HepG2 (cell line): ENCODE data around the gene RPS19BP1. TPM values are rescaled to one million over a fixed set of nuclear protein-coding genes. Genes with fewer than 3 reads are reported as not detected.
A peak's percentile ranks its signal among the peaks of the same experiment; 100 is the strongest.

Experiments
- ARID2 ChIP-seq: sonication (generic); formaldehyde crosslinking; IDR thresholded peaks from 2 replicates; pipeline ENCODE4 v1.8.1; 2022; ENCODE audit warnings: mild to moderate bottlenecking, missing genetic modification reagents, borderline replicate concordance
- DR1 ChIP-seq: sonication (generic); formaldehyde crosslinking; IDR thresholded peaks from 2 replicates; pipeline ENCODE4 v1.8.0; 2021; ENCODE audit warnings: mild to moderate bottlenecking, missing genetic modification reagents, inconsistent platforms
- ESRRA ChIP-seq: sonication (generic); formaldehyde crosslinking; IDR thresholded peaks from 2 replicates; pipeline ENCODE4 v1.5.1; 2020; ENCODE audit warnings: mild to moderate bottlenecking, low read depth, missing genetic modification reagents
- FLYWCH1 ChIP-seq: sonication (generic); formaldehyde crosslinking; IDR thresholded peaks from 2 replicates; pipeline ENCODE4 v1.8.1; 2023; ENCODE audit warnings: mild to moderate bottlenecking, missing genetic modification reagents
- FOXP1 ChIP-seq, 2 experiments: fragments of 450-650 bp in 1 of 2; IDR thresholded peaks; 2 replicates each; pipeline ENCODE4 v1.6.1; 2017 to 2018; ENCODE audit warnings: antibody characterized with exemption in 1 of 2
- MIER3 ChIP-seq: IDR thresholded peaks from 2 replicates; pipeline ENCODE4 v1.6.1; 2016; ENCODE audit warnings: missing compliant biosample characterization, borderline replicate concordance
- SMAD1 ChIP-seq: sonication (generic); formaldehyde crosslinking; IDR thresholded peaks from 2 replicates; pipeline ENCODE4 v1.4.0; 2020; ENCODE audit warnings: missing genetic modification reagents, low read depth, mild to moderate bottlenecking, borderline replicate concordance
- SRSF4 ChIP-seq: fragments of 200-400 bp; formaldehyde crosslinking; IDR thresholded peaks from one replicate; pipeline ENCODE4 v1.6.1; 2018; ENCODE audit warnings: mild to moderate bottlenecking, low read depth, low read length, moderate library complexity; ENCODE audit not compliant: poor library complexity, severe bottlenecking
- U2AF2 ChIP-seq: fragments of 200-400 bp; formaldehyde crosslinking; IDR thresholded peaks from 2 replicates; pipeline ENCODE4 v1.6.1; 2017; ENCODE audit warnings: low read depth, mild to moderate bottlenecking, low read length
- ZMYM2 ChIP-seq: sonication (generic); formaldehyde crosslinking; IDR thresholded peaks from 2 replicates; pipeline ENCODE4 v1.8.0; 2022; ENCODE audit warnings: mild to moderate bottlenecking, missing genetic modification reagents
- ZNF501 ChIP-seq: sonication (generic); formaldehyde crosslinking; IDR thresholded peaks from 2 replicates; pipeline ENCODE4 v1.5.1; 2020; ENCODE audit warnings: mild to moderate bottlenecking, moderate library complexity, missing genetic modification reagents
- ZNF607 ChIP-seq: sonication (generic); formaldehyde crosslinking; IDR thresholded peaks from 2 replicates; pipeline ENCODE4 v1.5.1; 2020; ENCODE audit warnings: missing genetic modification reagents, mild to moderate bottlenecking, borderline replicate concordance
- ZNF7 ChIP-seq: IDR thresholded peaks from 2 replicates; pipeline ENCODE4 v1.6.1; 2016; ENCODE audit warnings: missing biosample characterization, missing genetic modification reagents
- polyA plus RNA-seq, 8 experiments: library from polyadenylated mRNA; depleted of rRNA in 3 of 8; stranded (reverse) in 7 of 8; unstranded in 1 of 8; fragments of >200 nt; fragmentation: Illumina TruSeq in 4 of 8; extraction: Trizol in 4 of 8; gene quantifications; 2 replicates each; pipeline versions ENCODE4 v1.2.1 to v1.2.3, GENCODE V29; 2011 to 2016; ENCODE audit warnings: low read depth in 4 of 8, missing spikeins in 1 of 8, mixed read lengths in 1 of 8; ENCODE audit not compliant: insufficient read depth in 1 of 8
- total RNA-seq, 5 experiments: library from RNA; depleted of rRNA; stranded (reverse); fragments of >200 nt; fragmentation: Illumina TruSeq; extraction: Trizol; gene quantifications; 2 replicates each; pipeline ENCODE4 v1.2.3, GENCODE V29; 2016; ENCODE audit warnings: low read depth in 1 of 5
- TF ChIP-seq, protein P1 (sequence below): sonication (generic); formaldehyde crosslinking; IDR thresholded peaks from 2 replicates; pipeline ENCODE4 v1.4.0; 2020; ENCODE audit warnings: low read depth, mild to moderate bottlenecking, missing genetic modification reagents
- TF ChIP-seq, protein P2 (sequence below): sonication (generic); formaldehyde crosslinking; IDR thresholded peaks from 2 replicates; pipeline ENCODE4 v1.4.0; 2020; ENCODE audit warnings: mild to moderate bottlenecking, missing genetic modification reagents, borderline replicate concordance
- TF ChIP-seq, protein P3 (sequence below): sonication (generic); formaldehyde crosslinking; IDR thresholded peaks from 2 replicates; pipeline ENCODE4 v1.5.1; 2020; ENCODE audit warnings: mild to moderate bottlenecking, missing genetic modification reagents, moderate library complexity
- TF ChIP-seq, protein P4 (sequence below): sonication (generic); formaldehyde crosslinking; IDR thresholded peaks from 2 replicates; pipeline ENCODE4 v1.4.0; 2020; ENCODE audit warnings: missing genetic modification reagents

RPS19BP1 gene
- total and polyA plus RNA-seq, 2 of the 13 experiments (the other 11 are each of a cell fraction or from before 2014, with no cell fraction given), result 44.3 to 81.3 TPM

DNA sequence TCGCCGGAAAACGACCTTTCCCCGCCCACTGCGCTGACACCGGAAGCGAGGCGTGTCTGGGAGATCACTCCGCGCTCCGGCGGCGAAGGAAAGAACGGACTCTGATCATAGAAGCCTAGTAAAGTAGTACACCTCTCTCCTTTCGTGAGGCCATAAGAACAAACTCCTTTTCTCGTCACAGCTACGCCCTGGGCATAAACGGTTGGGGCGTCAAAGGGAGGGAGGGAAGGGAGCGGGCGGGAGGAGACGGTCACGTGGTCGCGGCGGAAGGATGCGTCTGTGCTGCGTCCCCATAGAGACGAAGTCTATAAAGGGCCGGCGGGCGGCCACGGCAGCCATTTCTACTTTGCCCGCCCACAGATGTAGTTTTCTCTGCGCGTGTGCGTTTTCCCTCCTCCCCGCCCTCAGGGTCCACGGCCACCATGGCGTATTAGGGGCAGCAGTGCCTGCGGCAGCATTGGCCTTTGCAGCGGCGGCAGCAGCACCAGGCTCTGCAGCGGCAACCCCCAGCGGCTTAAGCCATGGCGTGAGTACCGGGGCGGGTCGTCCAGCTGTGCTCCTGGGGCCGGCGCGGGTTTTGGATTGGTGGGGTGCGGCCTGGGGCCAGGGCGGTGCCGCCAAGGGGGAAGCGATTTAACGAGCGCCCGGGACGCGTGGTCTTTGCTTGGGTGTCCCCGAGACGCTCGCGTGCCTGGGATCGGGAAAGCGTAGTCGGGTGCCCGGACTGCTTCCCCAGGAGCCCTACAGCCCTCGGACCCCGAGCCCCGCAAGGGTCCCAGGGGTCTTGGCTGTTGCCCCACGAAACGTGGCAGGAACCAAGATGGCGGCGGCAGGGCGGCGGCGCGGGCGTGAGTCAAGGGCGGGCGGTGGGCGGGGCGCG, 12.1 kb downstream of the RPS19BP1 start, which contains the start of gene ATF4 (continued):
- no peak for TF ChIP-seq FOXP1 (IDR thresholded peaks at IDR 0.05)
- TF ChIP-seq FOXP1 (CRISPR knock-in tag; IDR thresholded peaks at IDR 0.05), result no peak
- peak; percentile 28; the same call in 1 of the 2 replicates for TF ChIP-seq MIER3 (CRISPR knock-in tag)
- no peak; the same call in 1 of the 2 replicates for TF ChIP-seq ARID2 (CRISPR knock-in tag)
- TF ChIP-seq, protein P1, sequence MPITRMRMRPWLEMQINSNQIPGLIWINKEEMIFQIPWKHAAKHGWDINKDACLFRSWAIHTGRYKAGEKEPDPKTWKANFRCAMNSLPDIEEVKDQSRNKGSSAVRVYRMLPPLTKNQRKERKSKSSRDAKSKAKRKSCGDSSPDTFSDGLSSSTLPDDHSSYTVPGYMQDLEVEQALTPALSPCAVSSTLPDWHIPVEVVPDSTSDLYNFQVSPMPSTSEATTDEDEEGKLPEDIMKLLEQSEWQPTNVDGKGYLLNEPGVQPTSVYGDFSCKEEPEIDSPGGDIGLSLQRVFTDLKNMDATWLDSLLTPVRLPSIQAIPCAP (CRISPR knock-in tag), result no peak
- peak; percentile 86; the same call in 1 of the 2 replicates for TF ChIP-seq SMAD1 (CRISPR knock-in tag)
- TF ChIP-seq, protein P2, sequence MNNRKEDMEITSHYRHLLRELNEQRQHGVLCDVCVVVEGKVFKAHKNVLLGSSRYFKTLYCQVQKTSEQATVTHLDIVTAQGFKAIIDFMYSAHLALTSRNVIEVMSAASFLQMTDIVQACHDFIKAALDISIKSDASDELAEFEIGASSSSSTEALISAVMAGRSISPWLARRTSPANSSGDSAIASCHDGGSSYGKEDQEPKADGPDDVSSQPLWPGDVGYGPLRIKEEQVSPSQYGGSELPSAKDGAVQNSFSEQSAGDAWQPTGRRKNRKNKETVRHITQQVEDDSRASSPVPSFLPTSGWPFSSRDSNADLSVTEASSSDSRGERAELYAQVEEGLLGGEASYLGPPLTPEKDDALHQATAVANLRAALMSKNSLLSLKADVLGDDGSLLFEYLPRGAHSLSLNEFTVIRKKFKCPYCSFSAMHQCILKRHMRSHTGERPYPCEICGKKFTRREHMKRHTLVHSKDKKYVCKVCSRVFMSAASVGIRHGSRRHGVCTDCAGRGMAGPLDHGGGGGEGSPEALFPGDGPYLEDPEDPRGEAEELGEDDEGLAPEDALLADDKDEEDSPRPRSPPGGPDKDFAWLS (CRISPR knock-in tag), result 0 out of 2 replicates have a peak, but pooled peaks have one; percentile 37
- peak; percentile 85 for TF ChIP-seq SRSF4
- peak; percentile 74; the same call in 1 of the 2 replicates for TF ChIP-seq ZNF607 (CRISPR knock-in tag)
- TF ChIP-seq, protein P3, sequence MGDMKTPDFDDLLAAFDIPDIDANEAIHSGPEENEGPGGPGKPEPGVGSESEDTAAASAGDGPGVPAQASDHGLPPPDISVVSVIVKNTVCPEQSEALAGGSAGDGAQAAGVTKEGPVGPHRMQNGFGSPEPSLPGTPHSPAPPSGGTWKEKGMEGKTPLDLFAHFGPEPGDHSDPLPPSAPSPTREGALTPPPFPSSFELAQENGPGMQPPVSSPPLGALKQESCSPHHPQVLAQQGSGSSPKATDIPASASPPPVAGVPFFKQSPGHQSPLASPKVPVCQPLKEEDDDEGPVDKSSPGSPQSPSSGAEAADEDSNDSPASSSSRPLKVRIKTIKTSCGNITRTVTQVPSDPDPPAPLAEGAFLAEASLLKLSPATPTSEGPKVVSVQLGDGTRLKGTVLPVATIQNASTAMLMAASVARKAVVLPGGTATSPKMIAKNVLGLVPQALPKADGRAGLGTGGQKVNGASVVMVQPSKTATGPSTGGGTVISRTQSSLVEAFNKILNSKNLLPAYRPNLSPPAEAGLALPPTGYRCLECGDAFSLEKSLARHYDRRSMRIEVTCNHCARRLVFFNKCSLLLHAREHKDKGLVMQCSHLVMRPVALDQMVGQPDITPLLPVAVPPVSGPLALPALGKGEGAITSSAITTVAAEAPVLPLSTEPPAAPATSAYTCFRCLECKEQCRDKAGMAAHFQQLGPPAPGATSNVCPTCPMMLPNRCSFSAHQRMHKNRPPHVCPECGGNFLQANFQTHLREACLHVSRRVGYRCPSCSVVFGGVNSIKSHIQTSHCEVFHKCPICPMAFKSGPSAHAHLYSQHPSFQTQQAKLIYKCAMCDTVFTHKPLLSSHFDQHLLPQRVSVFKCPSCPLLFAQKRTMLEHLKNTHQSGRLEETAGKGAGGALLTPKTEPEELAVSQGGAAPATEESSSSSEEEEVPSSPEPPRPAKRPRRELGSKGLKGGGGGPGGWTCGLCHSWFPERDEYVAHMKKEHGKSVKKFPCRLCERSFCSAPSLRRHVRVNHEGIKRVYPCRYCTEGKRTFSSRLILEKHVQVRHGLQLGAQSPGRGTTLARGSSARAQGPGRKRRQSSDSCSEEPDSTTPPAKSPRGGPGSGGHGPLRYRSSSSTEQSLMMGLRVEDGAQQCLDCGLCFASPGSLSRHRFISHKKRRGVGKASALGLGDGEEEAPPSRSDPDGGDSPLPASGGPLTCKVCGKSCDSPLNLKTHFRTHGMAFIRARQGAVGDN (CRISPR knock-in tag), result peak; percentile 63
- TF ChIP-seq ZNF7, result no peak
- peak; percentile 60 for TF ChIP-seq DR1 (CRISPR knock-in tag)
- TF ChIP-seq ZMYM2 (CRISPR knock-in tag), result no peak; the same call in 1 of the 2 replicates
- no peak for TF ChIP-seq U2AF2
- peak; percentile 65 for TF ChIP-seq ESRRA
- TF ChIP-seq, protein P4, sequence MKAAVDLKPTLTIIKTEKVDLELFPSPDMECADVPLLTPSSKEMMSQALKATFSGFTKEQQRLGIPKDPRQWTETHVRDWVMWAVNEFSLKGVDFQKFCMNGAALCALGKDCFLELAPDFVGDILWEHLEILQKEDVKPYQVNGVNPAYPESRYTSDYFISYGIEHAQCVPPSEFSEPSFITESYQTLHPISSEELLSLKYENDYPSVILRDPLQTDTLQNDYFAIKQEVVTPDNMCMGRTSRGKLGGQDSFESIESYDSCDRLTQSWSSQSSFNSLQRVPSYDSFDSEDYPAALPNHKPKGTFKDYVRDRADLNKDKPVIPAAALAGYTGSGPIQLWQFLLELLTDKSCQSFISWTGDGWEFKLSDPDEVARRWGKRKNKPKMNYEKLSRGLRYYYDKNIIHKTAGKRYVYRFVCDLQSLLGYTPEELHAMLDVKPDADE (CRISPR knock-in tag), result no peak; the same call in 1 of the 2 replicates
- TF ChIP-seq FLYWCH1 (CRISPR knock-in tag), result 0 out of 2 replicates have a peak, but pooled peaks have one; percentile 18
- TF ChIP-seq ZNF501 (CRISPR knock-in tag), result peak; percentile 81; the same call in 1 of the 2 replicates
